GM12878 (cell line): ENCODE data around the gene CYB5D1. TPM values are rescaled to one million over a fixed set of nuclear protein-coding genes. Genes with fewer than 3 reads are reported as not detected.

Experiments
- MEF2A ChIP-seq: IDR thresholded peaks from 2 replicates; pipeline ENCODE4 v1.6.1; 2011; ENCODE audit warnings: low read depth, mild to moderate bottlenecking, low read length, moderate library complexity; ENCODE audit not compliant: insufficient read depth
- RBBP5 ChIP-seq: fragments of 200-600 bp; sonication (generic); conservative IDR thresholded peaks from 2 replicates; pipeline ENCODE4 v1.6.1; 2016
- RCOR1 ChIP-seq: conservative IDR thresholded peaks from 2 replicates; pipeline ENCODE4 v1.6.1; 2012; ENCODE audit warnings: low read depth, low read length, improper control_type of control experiment
- polyA plus RNA-seq, 11 experiments: library from polyadenylated mRNA; depleted of rRNA in 4 of 11; unstranded in 6 of 11; stranded (reverse) in 5 of 11; fragments of >200 nt; fragmentation: Nextera tagmentation in 4 of 11; fragmentation: Illumina TruSeq in 1 of 11; extraction: Ambion mirVana in 4 of 11; extraction: Trizol in 1 of 11; gene quantifications; 1 replicate in 1 of 11; 2 replicates in 10 of 11; pipeline versions ENCODE4 v1.2.1 to v1.2.3, GENCODE V29; 2011 to 2016; ENCODE audit warnings: inconsistent platforms in 2 of 11, missing spikeins in 2 of 11, low read depth in 1 of 11
- total RNA-seq, 4 experiments: library from RNA; depleted of rRNA in 3 of 4; stranded (reverse); fragments of >200 nt in 3 of 4; fragmentation: Illumina TruSeq in 1 of 4; extraction: Trizol in 1 of 4; gene quantifications; 2 replicates each; pipeline versions ENCODE4 v1.2.1 to v1.2.3, GENCODE V29; 2013 to 2021
- TF ChIP-seq, protein P1 (sequence below): IDR thresholded peaks from 2 replicates; pipeline ENCODE4 v1.6.1; 2012; ENCODE audit warnings: mild to moderate bottlenecking, low read depth, low read length
- TF ChIP-seq, protein P2 (sequence below): IDR thresholded peaks from 2 replicates; pipeline ENCODE4 v1.6.1; 2011; ENCODE audit warnings: low read depth, mild to moderate bottlenecking, low read length, moderate library complexity, borderline replicate concordance; ENCODE audit errors: extremely low read depth
- TF ChIP-seq, protein P3 (sequence below): IDR thresholded peaks from 2 replicates; pipeline ENCODE4 v1.6.1; 2011; ENCODE audit warnings: borderline replicate concordance, low read depth, mild to moderate bottlenecking, moderate library complexity, mixed read lengths, low read length; ENCODE audit not compliant: insufficient read depth; ENCODE audit errors: extremely low read length

Gene CYB5D1
- total and polyA plus RNA-seq, 10 of the 15 experiments (the other 5 are each of a cell fraction or from before 2014, with no cell fraction given): 1.6 to 8.7 (median 6.4) TPM

DNA sequence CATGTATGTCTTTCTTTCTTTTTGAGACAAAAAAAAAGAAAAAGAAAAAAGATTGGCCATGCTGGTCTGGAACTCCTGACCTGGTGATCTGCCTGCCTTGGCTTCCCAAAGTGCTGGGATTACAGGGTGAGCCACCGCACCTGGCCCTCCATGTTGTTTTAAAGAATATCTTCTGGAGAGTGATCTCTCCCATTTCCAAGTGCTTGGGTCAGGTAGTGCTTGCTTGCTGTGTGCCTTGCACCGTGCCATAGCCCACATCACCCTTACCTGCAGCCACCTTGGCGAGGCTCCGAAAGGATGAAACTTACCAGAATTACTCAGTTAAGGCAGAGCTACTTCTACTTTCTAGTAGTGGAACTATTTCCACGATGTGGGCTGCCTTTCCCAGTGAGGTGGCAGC, 42.8 kb upstream of the CYB5D1 start (continued):
- TF ChIP-seq, protein P1, sequence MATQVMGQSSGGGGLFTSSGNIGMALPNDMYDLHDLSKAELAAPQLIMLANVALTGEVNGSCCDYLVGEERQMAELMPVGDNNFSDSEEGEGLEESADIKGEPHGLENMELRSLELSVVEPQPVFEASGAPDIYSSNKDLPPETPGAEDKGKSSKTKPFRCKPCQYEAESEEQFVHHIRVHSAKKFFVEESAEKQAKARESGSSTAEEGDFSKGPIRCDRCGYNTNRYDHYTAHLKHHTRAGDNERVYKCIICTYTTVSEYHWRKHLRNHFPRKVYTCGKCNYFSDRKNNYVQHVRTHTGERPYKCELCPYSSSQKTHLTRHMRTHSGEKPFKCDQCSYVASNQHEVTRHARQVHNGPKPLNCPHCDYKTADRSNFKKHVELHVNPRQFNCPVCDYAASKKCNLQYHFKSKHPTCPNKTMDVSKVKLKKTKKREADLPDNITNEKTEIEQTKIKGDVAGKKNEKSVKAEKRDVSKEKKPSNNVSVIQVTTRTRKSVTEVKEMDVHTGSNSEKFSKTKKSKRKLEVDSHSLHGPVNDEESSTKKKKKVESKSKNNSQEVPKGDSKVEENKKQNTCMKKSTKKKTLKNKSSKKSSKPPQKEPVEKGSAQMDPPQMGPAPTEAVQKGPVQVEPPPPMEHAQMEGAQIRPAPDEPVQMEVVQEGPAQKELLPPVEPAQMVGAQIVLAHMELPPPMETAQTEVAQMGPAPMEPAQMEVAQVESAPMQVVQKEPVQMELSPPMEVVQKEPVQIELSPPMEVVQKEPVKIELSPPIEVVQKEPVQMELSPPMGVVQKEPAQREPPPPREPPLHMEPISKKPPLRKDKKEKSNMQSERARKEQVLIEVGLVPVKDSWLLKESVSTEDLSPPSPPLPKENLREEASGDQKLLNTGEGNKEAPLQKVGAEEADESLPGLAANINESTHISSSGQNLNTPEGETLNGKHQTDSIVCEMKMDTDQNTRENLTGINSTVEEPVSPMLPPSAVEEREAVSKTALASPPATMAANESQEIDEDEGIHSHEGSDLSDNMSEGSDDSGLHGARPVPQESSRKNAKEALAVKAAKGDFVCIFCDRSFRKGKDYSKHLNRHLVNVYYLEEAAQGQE: no peak
- TF ChIP-seq MEF2A (no peak), RCOR1 (no peak), RBBP5 (no peak)
- TF ChIP-seq, protein P2, sequence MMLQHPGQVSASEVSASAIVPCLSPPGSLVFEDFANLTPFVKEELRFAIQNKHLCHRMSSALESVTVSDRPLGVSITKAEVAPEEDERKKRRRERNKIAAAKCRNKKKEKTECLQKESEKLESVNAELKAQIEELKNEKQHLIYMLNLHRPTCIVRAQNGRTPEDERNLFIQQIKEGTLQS: no peak
- TF ChIP-seq, protein P3, sequence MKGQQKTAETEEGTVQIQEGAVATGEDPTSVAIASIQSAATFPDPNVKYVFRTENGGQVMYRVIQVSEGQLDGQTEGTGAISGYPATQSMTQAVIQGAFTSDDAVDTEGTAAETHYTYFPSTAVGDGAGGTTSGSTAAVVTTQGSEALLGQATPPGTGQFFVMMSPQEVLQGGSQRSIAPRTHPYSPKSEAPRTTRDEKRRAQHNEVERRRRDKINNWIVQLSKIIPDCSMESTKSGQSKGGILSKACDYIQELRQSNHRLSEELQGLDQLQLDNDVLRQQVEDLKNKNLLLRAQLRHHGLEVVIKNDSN: no peak
